H1 (cell line): ENCODE results near the gene CELF2. TPM values are rescaled to one million over a fixed set of nuclear protein-coding genes. Genes with fewer than 3 reads are reported as not detected.

Experiments
- CTCF ChIA-PET: fragments of 300-600 bp; sonication (Branson Sonifier 250); formaldehyde crosslinking; loops from one replicate; lab custom pipeline; 2021; ENCODE audit not compliant: partially characterized antibody; lab: Charles Lee
- POLR2A ChIA-PET: fragments of 300-600 bp; sonication (Branson Sonifier 250); formaldehyde crosslinking; loops from one replicate; lab custom pipeline; 2021; ENCODE audit warnings: inconsistent platforms; ENCODE audit not compliant: partially characterized antibody; lab: Charles Lee
- DNase-seq, 2 experiments: peaks; one replicate each; pipeline versions ENCODE4 v3.0.0 to v3.0.0-alpha.2; 2010 to 2022; ENCODE audit warnings: low spot score in 2 of 2, low read depth in 1 of 2, mixed read lengths in 1 of 2
- FAIRE-seq: peaks from 2 replicates; lab custom pipeline; 2011; peaks lifted over from hg19 to GRCh38; lab: Jason Lieb, UNC
- H2AFZ ChIP-seq: 2 replicates; pipeline ENCODE4 v1.8.1; 2012; ENCODE audit warnings: low read length, inconsistent platforms
- H2AK5ac ChIP-seq: 2 replicates; pipeline ENCODE4 v1.6.1; 2013; ENCODE audit warnings: low read depth, low read length
- H2BK120ac ChIP-seq: replicated peaks from 2 replicates; pipeline ENCODE3; 2013; ENCODE audit warnings: low read depth, low read length, inconsistent platforms
- H2BK12ac ChIP-seq: 2 replicates; pipeline ENCODE4 v1.6.1; 2013; ENCODE audit warnings: low read depth, low read length
- H2BK15ac ChIP-seq: 2 replicates; pipeline ENCODE4 v1.6.1; 2013; ENCODE audit warnings: low read length
- H2BK20ac ChIP-seq: 2 replicates; pipeline ENCODE4 v1.6.1; 2013; ENCODE audit warnings: low read length
- H2BK5ac ChIP-seq: 2 replicates; pipeline ENCODE4 v1.6.1; 2013; ENCODE audit warnings: low read depth, low read length
- H3K14ac ChIP-seq: 2 replicates; pipeline ENCODE4 v1.6.1; 2013; ENCODE audit warnings: inconsistent platforms; ENCODE audit not compliant: insufficient read length
- H3K18ac ChIP-seq: 2 replicates; pipeline ENCODE4 v1.6.1; 2013; ENCODE audit warnings: low read length; ENCODE audit errors: extremely low read depth
- H3K23ac ChIP-seq: 2 replicates; pipeline ENCODE4 v1.6.1; 2013; ENCODE audit warnings: inconsistent platforms; ENCODE audit not compliant: insufficient read length
- H3K23me2 ChIP-seq: 2 replicates; pipeline ENCODE4 v1.6.1; 2013; ENCODE audit warnings: low read depth, low read length
- H3K27ac ChIP-seq: 2 replicates; pipeline ENCODE4 v1.6.1; 2011; ENCODE audit warnings: low read depth, low read length, inconsistent platforms
- H3K27me3 ChIP-seq, 4 experiments: replicated peaks in 1 of 4; 1 replicate in 1 of 4; 2 replicates in 3 of 4; pipeline versions ENCODE4 v1.6.1 to v1.8.1; 2011 to 2013; ENCODE audit warnings: low read length in 3 of 4, mild to moderate bottlenecking in 3 of 4, inconsistent platforms in 2 of 4, mixed read lengths in 2 of 4, moderate library complexity in 1 of 4; ENCODE audit not compliant: control insufficient read depth in 3 of 4, insufficient read depth in 3 of 4; ENCODE audit errors: extremely low read depth in 1 of 4
- H3K36me3 ChIP-seq, 4 experiments: 2 replicates each; pipeline versions ENCODE4 v1.6.1 to v1.8.1; 2011 to 2013; ENCODE audit warnings: mild to moderate bottlenecking in 4 of 4, low read length in 3 of 4, moderate library complexity in 2 of 4, control low read depth in 1 of 4, inconsistent platforms in 1 of 4; ENCODE audit not compliant: insufficient read depth in 4 of 4, control insufficient read depth in 2 of 4
- H3K4ac ChIP-seq: replicated peaks from 2 replicates; pipeline ENCODE3; 2013; ENCODE audit warnings: low read length, low read depth, mixed read lengths, inconsistent platforms; ENCODE audit not compliant: insufficient read length
- H3K4me1 ChIP-seq, 4 experiments: replicated peaks in 1 of 4; 1 replicate in 1 of 4; 2 replicates in 3 of 4; pipeline versions ENCODE4 v1.6.1 to v1.8.1; 2011 to 2013; ENCODE audit warnings: low read length in 3 of 4, inconsistent platforms in 2 of 4, mixed read lengths in 1 of 4; ENCODE audit not compliant: insufficient read depth in 4 of 4, control insufficient read depth in 3 of 4
- H3K4me2 ChIP-seq, 2 experiments: 2 replicates each; pipeline versions ENCODE4 v1.6.1 to v1.8.1; 2011 to 2013; ENCODE audit warnings: low read depth in 2 of 2, low read length in 2 of 2, control low read depth in 1 of 2, inconsistent platforms in 1 of 2, mild to moderate bottlenecking in 1 of 2; ENCODE audit not compliant: insufficient read depth in 1 of 2
- H3K4me3 ChIP-seq, 4 experiments: fragments of 200-600, 300-600 bp in 1 of 4; sonication (generic), shearing (Covaris generic), sonication (Bioruptor Twin) in 1 of 4; 2 replicates each; pipeline versions ENCODE4 v1.5.1 to v1.8.1; 2011 to 2016; ENCODE audit warnings: low read length in 4 of 4, low read depth in 3 of 4, control low read depth in 2 of 4, inconsistent platforms in 2 of 4, mild to moderate bottlenecking in 2 of 4, mixed read lengths in 1 of 4, moderate library complexity in 1 of 4; ENCODE audit not compliant: insufficient read depth in 2 of 4; ENCODE audit errors: extremely low read depth in 1 of 4
- H3K56ac ChIP-seq: replicated peaks from 2 replicates; pipeline ENCODE3; 2013; ENCODE audit warnings: low read depth, mild to moderate bottlenecking, mixed read lengths, low read length, inconsistent platforms; ENCODE audit not compliant: insufficient read length
- H3K79me1 ChIP-seq: 2 replicates; pipeline ENCODE4 v1.6.1; 2013; ENCODE audit warnings: low read depth, low read length, control low read depth
- H3K79me2 ChIP-seq, 2 experiments: 2 replicates each; pipeline versions ENCODE4 v1.6.1 to v1.8.1; 2012 to 2013; ENCODE audit warnings: low read length in 2 of 2, mild to moderate bottlenecking in 2 of 2, inconsistent platforms in 1 of 2; ENCODE audit not compliant: insufficient read depth in 2 of 2, control insufficient read depth in 1 of 2
- H3K9ac ChIP-seq, 4 experiments: replicated peaks in 1 of 4; 1 replicate in 1 of 4; 2 replicates in 3 of 4; pipeline versions ENCODE4 v1.6.1 to v1.8.1; 2011 to 2013; ENCODE audit warnings: low read depth in 3 of 4, low read length in 3 of 4, control low read depth in 2 of 4, mild to moderate bottlenecking in 2 of 4, moderate library complexity in 2 of 4, inconsistent platforms in 1 of 4; ENCODE audit errors: extremely low read depth in 1 of 4
- H3K9me3 ChIP-seq, 2 experiments: 2 replicates each; pipeline versions ENCODE4 v1.6.1 to v1.8.1; 2012 to 2013; ENCODE audit warnings: mild to moderate bottlenecking in 2 of 2, moderate library complexity in 2 of 2, control low read depth in 1 of 2, inconsistent platforms in 1 of 2, low read depth in 1 of 2, low read length in 1 of 2, mixed read lengths in 1 of 2; ENCODE audit not compliant: insufficient read depth in 2 of 2
- H4K20me1 ChIP-seq, 2 experiments: replicated peaks in 1 of 2; 2 replicates each; pipeline versions ENCODE3 to v1.8.1; 2011 to 2013; ENCODE audit warnings: inconsistent platforms in 2 of 2, low read length in 2 of 2, mild to moderate bottlenecking in 1 of 2; ENCODE audit not compliant: insufficient read depth in 2 of 2, control insufficient read depth in 1 of 2
- H4K5ac ChIP-seq: 2 replicates; pipeline ENCODE4 v1.6.1; 2013; ENCODE audit warnings: low read length, low read depth, mixed read lengths, inconsistent platforms; ENCODE audit not compliant: insufficient read length
- H4K8ac ChIP-seq: 2 replicates; pipeline ENCODE4 v1.8.0; 2013; ENCODE audit warnings: mild to moderate bottlenecking, moderate library complexity, low read length, inconsistent platforms; ENCODE audit not compliant: insufficient read depth; ENCODE audit errors: extremely low read depth
- H4K91ac ChIP-seq: replicated peaks from 2 replicates; pipeline ENCODE3; 2013; ENCODE audit warnings: low read length, mixed read lengths, inconsistent platforms; ENCODE audit not compliant: insufficient read length
- BACH1 ChIP-seq: IDR thresholded peaks from 2 replicates; pipeline ENCODE4 v1.6.1; 2012; ENCODE audit warnings: low read length, improper control_type of control experiment
- SAP30 ChIP-seq: fragments of 300-600 bp; sonication (generic); IDR thresholded peaks from 2 replicates; pipeline ENCODE4 v1.7.1; 2012; ENCODE audit warnings: low read length, moderate library complexity, mild to moderate bottlenecking, inconsistent platforms; ENCODE audit not compliant: insufficient read depth, insufficient replicate concordance
- SIRT6 ChIP-seq: IDR thresholded peaks from one replicate; pipeline ENCODE4 v1.7.1; 2012; ENCODE audit warnings: low read length, inconsistent platforms
- SIX5 ChIP-seq: IDR thresholded peaks from 2 replicates; pipeline ENCODE4 v1.6.1; 2011; ENCODE audit warnings: mild to moderate bottlenecking, low read depth, low read length
- SRF ChIP-seq: IDR thresholded peaks from 2 replicates; pipeline ENCODE4 v1.6.1; 2011; ENCODE audit warnings: mild to moderate bottlenecking, low read depth, low read length, moderate library complexity
- TAF7 ChIP-seq: optimal IDR thresholded peaks from 2 replicates; pipeline ENCODE3; 2011; ENCODE audit warnings: low read depth, mild to moderate bottlenecking, inconsistent platforms, low read length, moderate library complexity, borderline replicate concordance
- TBP ChIP-seq: IDR thresholded peaks from 2 replicates; pipeline ENCODE4 v1.6.1; 2011; ENCODE audit warnings: low read depth, low read length, improper control_type of control experiment
- TEAD4 ChIP-seq: IDR thresholded peaks from 2 replicates; pipeline ENCODE4 v1.6.1; 2012; ENCODE audit warnings: low read depth, low read length, inconsistent platforms, mixed read lengths
- YY1 ChIP-seq: IDR thresholded peaks from 2 replicates; pipeline ENCODE4 v1.6.1; 2011; ENCODE audit warnings: low read depth, mild to moderate bottlenecking, low read length
- WGBS, 2 experiments: shearing (Covaris generic) in 1 of 2; methylation state at CpG; one replicate each; pipeline versions ENCODE4 v1.1.6 to v1.1.7; 2013 to 2015; ENCODE audit warnings: low lambda C conversion rate in 2 of 2, mixed read lengths in 2 of 2, inconsistent platforms in 1 of 2, low coverage in 1 of 2, missing lambda C conversion rate in 1 of 2; ENCODE audit not compliant: insufficient replicate concordance in 2 of 2, insufficient coverage in 1 of 2, insufficient read length in 1 of 2; ENCODE audit errors: extremely low coverage in 1 of 2, missing lambda C conversion rate in 1 of 2; 5-methylcytosine and 5-hydroxymethylcytosine counted together
- polyA plus RNA-seq, 7 experiments: library from polyadenylated mRNA; depleted of rRNA in 3 of 7; stranded (reverse) in 5 of 7; unstranded in 2 of 7; fragments of >200 nt in 5 of 7; fragments of 200-250 nt in 2 of 7; gene quantifications; 1 replicate in 5 of 7; 2 replicates in 1 of 7; 4 replicates in 1 of 7; pipeline versions ENCODE4 v1.2.1 to v1.2.3, GENCODE V29; 2011 to 2013; ENCODE audit warnings: missing spikeins in 2 of 7, mixed read lengths in 2 of 7
- total RNA-seq: library from RNA; stranded (reverse); fragmentation: NEBNext Ultra II Directional; extraction: Animal tissue kit (Norgen Biotek cat#: 25700); gene quantifications from 2 replicates; pipeline ENCODE4 v1.2.1, GENCODE V29; 2021

The CELF2 gene
- total and polyA plus RNA-seq, 2 of the 8 experiments (the other 6 are each of a cell fraction or from before 2014, with no cell fraction given) = 18.3 to 22.7 TPM

- Histone ChIP-seq H3K9ac (no peak overlapping the region), H3K14ac (no peak overlapping the region), H2BK15ac (no peak overlapping the region), H3K18ac (no peak overlapping the region), H3K4me3 (no peak overlapping the region), H4K5ac (no peak overlapping the region), H2BK5ac (no peak overlapping the region), H3K79me2 (no peaks in the 10 kb centered on the region), H3K79me1 (no peaks in the 10 kb centered on the region), H3K23me2 (no peaks in the 10 kb centered on the region), H3K27ac (no peak overlapping the region), H4K8ac (no peak overlapping the region), H4K20me1 (no peaks in the 10 kb centered on the region), H2AFZ (no peak overlapping the region), H3K4me2 (no peak overlapping the region), H2AK5ac (no peak overlapping the region), H2BK20ac (no peak overlapping the region), H3K4ac (no peak overlapping the region), H3K36me3 (peaks cover 0 to 9% (median 2%) of the 10 kb centered on the region in 4 experiments; a peak in 4 of 8 replicates), H3K27me3 (no peaks in the 10 kb centered on the region), H3K4me1 (peaks cover 0 to 2% (median 0%) of the 10 kb centered on the region in 4 experiments; a peak in 2 of 7 replicates), H3K23ac (no peak overlapping the region), H3K9me3 (no peaks in the 10 kb centered on the region), H2BK120ac (no peak overlapping the region), H3K56ac (no peak overlapping the region)
- DNase-seq (no peak), FAIRE-seq (no peak)
- ChIA-PET POLR2A (no interaction called here), CTCF (interaction anchor here (2.1 kb wide), 1 partner anchor 9 kb away, joined by 7 read pairs; no protein-coding TSS in a partner anchor)
- 89% methylated on average over 7 of the region's 7 CpGs; no CpG with 5 or more reads in 1 of the 2 experiments for WGBS, 2 experiments
- TF ChIP-seq SRF = no peak
- TF ChIP-seq SIRT6 = no peak
- no peak for TF ChIP-seq BACH1
- no peak for TF ChIP-seq TAF7
- no peak for TF ChIP-seq TBP
- no peak for TF ChIP-seq SIX5
- TF ChIP-seq YY1 = no peak
- no peak for TF ChIP-seq TEAD4
- no peak for TF ChIP-seq SAP30
- TF ChIP-seq, all 59 proteins: peak for 0
- no peak overlapping the region for H4K91ac ChIP-seq
- H2BK12ac ChIP-seq = no peak overlapping the region
These were observed 243.5 kb downstream of the CELF2 start for GRCh38 chr10:11261143-11261542.
